ENCODE data around the gene SLC25A30.
"Not testable (repeated sequence)": the region's sequence is repeated elsewhere in the genome, so short reads cannot be mapped to it uniquely, and the experiment has no call there.

SLC25A30 gene

GRCh38 chr13:45364876-45365557, 53.2 kb downstream of the SLC25A30 start:
- H2AFZ ChIP-seq (ENCODE audit: low read depth, low read length), result no peak overlapping the region
- H3K36me3 ChIP-seq (ENCODE audit: insufficient read depth, low read length), result peaks cover 24% of the 10 kb centered on the region
- no peak overlapping the region for H3K4me3 ChIP-seq (ENCODE audit: low read length)
- H3K4me1 ChIP-seq (ENCODE audit: insufficient read depth, low read length), result no peaks in the 10 kb centered on the region
- no peaks in the 10 kb centered on the region for H3K27me3 ChIP-seq (ENCODE audit: insufficient read depth, low read length)
- H3K9me3 ChIP-seq (ENCODE audit: low read length), result peaks cover 13% of the 10 kb centered on the region

DNA sequence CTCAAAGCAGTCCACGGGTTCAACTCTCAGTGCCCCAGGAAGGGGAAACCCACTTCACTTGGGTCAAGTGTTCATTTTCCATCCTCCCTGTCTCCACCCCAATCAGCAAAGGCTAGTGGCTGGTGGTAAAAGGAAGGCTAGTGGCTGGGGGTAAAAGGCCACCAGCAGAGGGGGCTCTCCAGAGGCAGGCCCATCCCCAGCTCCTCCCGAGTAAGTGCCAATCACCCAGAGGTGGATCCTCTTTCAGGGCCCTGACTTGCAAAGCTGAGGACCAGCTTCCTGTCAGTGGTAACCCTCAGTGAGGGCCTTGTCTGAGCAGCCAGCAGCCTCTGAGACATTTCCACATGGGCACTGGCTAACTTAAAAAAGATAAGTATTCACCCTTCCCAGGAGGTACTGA, 55.2 kb downstream of the SLC25A30 start:
- Histone ChIP-seq H2AFZ (ENCODE audit: low read depth, low read length) (no peak overlapping the region), H3K4me1 (ENCODE audit: insufficient read depth, low read length) (no peaks in the 10 kb centered on the region), H3K27me3 (ENCODE audit: insufficient read depth, low read length) (no peaks in the 10 kb centered on the region), H3K9me3 (ENCODE audit: low read length) (peaks cover 13% of the 10 kb centered on the region), H3K36me3 (ENCODE audit: insufficient read depth, low read length) (peaks cover 30% of the 10 kb centered on the region), H3K4me3 (ENCODE audit: low read length) (no peak overlapping the region)

- H2AFZ ChIP-seq (ENCODE audit: low read depth, low read length), result no peak overlapping the region
- no peaks in the 10 kb centered on the region for H3K4me1 ChIP-seq (ENCODE audit: insufficient read depth, low read length)
- H3K4me3 ChIP-seq (ENCODE audit: low read length), result no peak overlapping the region
- H3K27me3 ChIP-seq (ENCODE audit: insufficient read depth, low read length), result no peaks in the 10 kb centered on the region
- peaks cover 40% of the 10 kb centered on the region for H3K36me3 ChIP-seq (ENCODE audit: insufficient read depth, low read length)
- H3K9me3 ChIP-seq (ENCODE audit: low read length), result peaks cover 13% of the 10 kb centered on the region
These were observed 56.5 kb downstream of the SLC25A30 start for GRCh38 chr13:45361596-45362206.

DNA sequence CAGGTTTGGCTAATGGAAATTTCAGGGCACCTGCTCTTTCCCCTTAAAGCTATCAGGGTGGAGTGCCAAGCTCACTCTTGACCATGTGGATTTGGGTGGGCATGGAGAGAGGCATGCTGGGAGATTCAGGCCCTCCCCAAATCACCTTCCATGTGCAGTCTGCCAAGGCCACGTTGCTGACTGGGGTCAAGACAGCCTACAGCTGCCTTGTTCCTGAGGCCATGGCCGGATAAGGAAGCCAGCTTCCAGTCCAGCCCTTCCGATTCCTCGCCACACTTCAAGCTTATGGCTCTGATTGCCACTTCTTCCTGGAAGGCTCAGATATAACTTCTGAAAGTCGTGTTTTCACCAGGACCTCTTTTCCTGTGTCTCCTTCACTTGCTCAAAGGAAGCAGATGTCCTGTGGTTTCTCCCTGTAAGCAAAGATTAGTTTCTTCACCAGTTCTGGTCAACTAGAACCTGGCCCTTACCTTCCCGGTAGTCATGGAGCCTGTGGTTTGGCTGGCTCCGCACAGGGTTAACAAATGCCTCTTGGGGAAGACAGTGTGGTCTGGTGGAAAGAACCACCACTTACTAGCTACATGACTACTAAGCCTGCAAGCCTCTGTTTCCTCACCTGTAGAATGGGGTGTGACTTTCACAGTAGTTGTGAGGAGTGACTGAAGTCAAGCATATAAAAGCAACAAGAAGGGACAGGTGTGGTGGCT, 61.1 kb downstream of the SLC25A30 start:
- H2AFZ ChIP-seq (ENCODE audit: low read depth, low read length), result no peak overlapping the region
- no peaks in the 10 kb centered on the region for H3K27me3 ChIP-seq (ENCODE audit: insufficient read depth, low read length)
- H3K9me3 ChIP-seq (ENCODE audit: low read length), result peaks cover 3% of the 10 kb centered on the region
- no peak overlapping the region for H3K4me3 ChIP-seq (ENCODE audit: low read length)
- peaks cover 54% of the 10 kb centered on the region for H3K36me3 ChIP-seq (ENCODE audit: insufficient read depth, low read length)
- no peaks in the 10 kb centered on the region for H3K4me1 ChIP-seq (ENCODE audit: insufficient read depth, low read length)

- no peaks in the 10 kb centered on the region for H3K27me3 ChIP-seq (ENCODE audit: insufficient read depth, low read length)
- H3K9me3 ChIP-seq (ENCODE audit: low read length), result no peaks in the 10 kb centered on the region
- H3K4me1 ChIP-seq (ENCODE audit: insufficient read depth, low read length), result no peaks in the 10 kb centered on the region
- peaks cover 51% of the 10 kb centered on the region for H3K36me3 ChIP-seq (ENCODE audit: insufficient read depth, low read length)
- no peak overlapping the region for H2AFZ ChIP-seq (ENCODE audit: low read depth, low read length)
- H3K4me3 ChIP-seq (ENCODE audit: low read length), result no peak overlapping the region
These were observed 64.3 kb downstream of the SLC25A30 start for GRCh38 chr13:45353895-45354294.

GRCh38 chr13:45352031-45352430, 66.1 kb downstream of the SLC25A30 start:
- H3K9me3 ChIP-seq (ENCODE audit: low read length), result no peaks in the 10 kb centered on the region
- H3K27me3 ChIP-seq (ENCODE audit: insufficient read depth, low read length), result no peaks in the 10 kb centered on the region
- no peak overlapping the region for H3K4me3 ChIP-seq (ENCODE audit: low read length)
- H3K4me1 ChIP-seq (ENCODE audit: insufficient read depth, low read length), result no peaks in the 10 kb centered on the region
- peaks cover 57% of the 10 kb centered on the region for H3K36me3 ChIP-seq (ENCODE audit: insufficient read depth, low read length)
- H2AFZ ChIP-seq (ENCODE audit: low read depth, low read length), result no peak overlapping the region

DNA sequence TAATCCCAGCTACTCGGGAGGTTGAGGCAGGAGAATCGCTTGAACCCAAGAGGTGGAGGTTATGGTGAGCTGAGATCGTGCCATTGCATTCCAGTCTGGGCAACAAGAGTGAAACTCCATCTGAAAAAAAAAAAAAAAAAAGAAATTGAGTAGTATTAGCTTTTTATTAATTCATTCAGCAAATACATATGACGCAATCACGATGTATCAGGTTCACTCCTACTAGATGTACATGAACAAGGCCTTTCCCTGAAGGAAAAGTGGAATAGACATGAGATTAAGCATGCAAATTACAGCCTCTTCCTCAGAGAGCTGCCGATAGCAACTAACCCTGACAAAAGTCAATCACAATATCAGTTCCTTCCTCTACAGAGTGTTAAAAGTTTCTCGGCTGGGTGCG, 68.0 kb downstream of the SLC25A30 start:
- peaks cover 51% of the 10 kb centered on the region for H3K36me3 ChIP-seq (ENCODE audit: insufficient read depth, low read length)

DNA sequence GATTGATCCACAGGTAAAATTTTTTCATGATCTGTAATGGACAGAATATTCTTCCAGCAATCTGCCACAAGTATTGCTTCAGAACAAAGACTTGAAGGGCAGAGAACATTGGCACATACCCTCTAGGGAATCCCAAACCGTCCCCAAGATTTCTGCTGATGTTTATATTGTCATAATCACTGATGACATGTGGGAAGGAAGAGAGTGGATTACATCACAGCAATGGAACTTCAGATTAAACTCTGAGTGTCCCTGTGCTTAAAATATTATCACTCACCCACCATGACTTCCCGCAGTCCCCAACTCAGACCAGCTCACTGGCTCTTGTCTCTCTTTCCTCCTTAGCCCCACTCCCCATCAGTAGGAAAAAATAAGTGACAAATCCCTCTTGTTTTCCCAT, 68.7 kb downstream of the SLC25A30 start:
- no peak overlapping the region for H3K4me3 ChIP-seq (ENCODE audit: low read length)
- H3K36me3 ChIP-seq (ENCODE audit: insufficient read depth, low read length), result peaks cover 52% of the 10 kb centered on the region
- H3K4me1 ChIP-seq (ENCODE audit: insufficient read depth, low read length), result no peaks in the 10 kb centered on the region
- no peak overlapping the region for H2AFZ ChIP-seq (ENCODE audit: low read depth, low read length)
- no peaks in the 10 kb centered on the region for H3K27me3 ChIP-seq (ENCODE audit: insufficient read depth, low read length)
- H3K9me3 ChIP-seq (ENCODE audit: low read length), result peaks cover 2% of the 10 kb centered on the region

More for the DNA sequence above, 68.0 kb downstream of the SLC25A30 start:
- Histone ChIP-seq H3K4me3 (ENCODE audit: low read length) (no peak overlapping the region), H3K9me3 (ENCODE audit: low read length) (no peaks in the 10 kb centered on the region), H2AFZ (ENCODE audit: low read depth, low read length) (no peak overlapping the region), H3K4me1 (ENCODE audit: insufficient read depth, low read length) (no peaks in the 10 kb centered on the region), H3K27me3 (ENCODE audit: insufficient read depth, low read length) (no peaks in the 10 kb centered on the region)

DNA sequence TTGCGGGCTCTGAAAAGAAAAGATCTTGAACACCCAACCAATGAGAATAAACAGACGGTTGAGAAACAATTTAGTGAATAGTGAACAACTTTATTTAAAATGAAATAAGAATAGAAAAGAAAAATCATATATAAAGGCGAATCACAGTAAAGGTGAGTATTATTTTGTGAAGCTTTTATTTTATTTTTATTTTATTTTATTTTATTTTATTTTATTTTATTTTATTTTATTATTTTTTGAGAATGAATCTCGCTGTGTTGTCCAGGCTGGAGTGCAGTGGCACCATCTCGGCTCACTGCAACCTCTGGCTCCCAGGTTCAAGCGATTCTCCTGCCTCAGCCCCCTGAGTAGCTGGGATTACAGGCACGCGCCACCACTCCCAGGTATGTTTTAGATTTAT, 74.1 kb downstream of the SLC25A30 start:
- H3K4me1 ChIP-seq (ENCODE audit: insufficient read depth, low read length), result peaks cover 20% of the 10 kb centered on the region

More for the DNA sequence above, 74.1 kb downstream of the SLC25A30 start:
- H3K4me3 ChIP-seq (ENCODE audit: low read length); H3K9me3 ChIP-seq (ENCODE audit: low read length); H2AFZ ChIP-seq (ENCODE audit: low read depth, low read length); H3K27me3 ChIP-seq (ENCODE audit: insufficient read depth, low read length): not testable (repeated sequence)
- H3K36me3 ChIP-seq (ENCODE audit: insufficient read depth, low read length), result peaks cover 39% of the 10 kb centered on the region

Data from neuron (in vitro differentiated cells).